ENCODE measurements around the gene MPDZ.

The MPDZ gene

GRCh38 chr9:13141629-13142028 lies 137.9 kb downstream of the MPDZ start:
- Histone ChIP-seq H3K27ac (ENCODE audit: extremely low read depth, low read depth, low read length) (no peak overlapping the region), H3K4me3 (ENCODE audit: low read depth, low read length) (no peak overlapping the region)

GRCh38 chr9:13140843-13141592 lies 138.5 kb downstream of the MPDZ start:
- TF ChIP-seq GFI1B (tag by site-specific recombination; IDR thresholded peaks at IDR 0.05) (no peak), ZBTB6 (tag by site-specific recombination; IDR thresholded peaks at IDR 0.05) (no peak), ZNF423 (tag by site-specific recombination; IDR thresholded peaks at IDR 0.05) (no peak)
- CTCF ChIA-PET = no interaction called here
- H3K9me3 ChIP-seq (ENCODE audit: control insufficient read depth, insufficient read depth, low read depth, low read length) = no peaks in the 10 kb centered on the region
- H3K27ac ChIP-seq (ENCODE audit: extremely low read depth, low read depth, low read length) = no peak overlapping the region
- POLR2A ChIA-PET = no interaction called here
- H3K36me3 ChIP-seq (ENCODE audit: control insufficient read depth in 2 of 2, insufficient read depth in 1 of 2, low read length in 2 of 2) = peaks cover 5 to 23% of the 10 kb centered on the region in 2 experiments; a peak in 2 of 3 replicates
- H3K4me3 ChIP-seq (ENCODE audit: low read depth, low read length) = no peak overlapping the region
- peaks cover 26% of the 10 kb centered on the region for H3K4me1 ChIP-seq (ENCODE audit: control insufficient read depth, insufficient read depth, low read length)

More at GRCh38 chr9:13141629-13142028, 137.9 kb downstream of the MPDZ start:
- Histone ChIP-seq H3K9me3 (ENCODE audit: control insufficient read depth, insufficient read depth, low read depth, low read length) (no peaks in the 10 kb centered on the region), H3K36me3 (ENCODE audit: control insufficient read depth in 2 of 2, insufficient read depth in 1 of 2, low read length in 2 of 2) (peaks cover 0 to 22% of the 10 kb centered on the region in 2 experiments; a peak in 1 of 3 replicates), H3K4me1 (ENCODE audit: control insufficient read depth, insufficient read depth, low read length) (peaks cover 26% of the 10 kb centered on the region)
- ChIA-PET POLR2A (no interaction called here), CTCF (no interaction called here)
- TF ChIP-seq PRDM6 (tag by site-specific recombination; IDR thresholded peaks at IDR 0.05) (0 out of 2 replicates have a peak, but pooled peaks have one; percentile 8), ZNF513 (tag by site-specific recombination; IDR thresholded peaks at IDR 0.05) (no peak), ZFP37 (tag by site-specific recombination; IDR thresholded peaks at IDR 0.05) (no peak), OVOL3 (tag by site-specific recombination; IDR thresholded peaks at IDR 0.05) (no peak), ZNF23 (tag by site-specific recombination; IDR thresholded peaks at IDR 0.05; ENCODE audit: borderline replicate concordance) (no peak)

GRCh38 chr9:13139641-13140171 lies 139.8 kb downstream of the MPDZ start:
- no peak for TF ChIP-seq TRIM28 (IDR thresholded peaks at IDR 0.05; ENCODE audit: borderline replicate concordance, low read length)
- TF ChIP-seq FEZF1 (tag by site-specific recombination; IDR thresholded peaks at IDR 0.05) = peak; percentile 38; the same call in 1 of the 2 replicates
- ChIA-PET CTCF (interaction anchor here (1.3 kb wide), 1 partner anchor 50 kb away, joined by 3 read pairs; no protein-coding TSS in a partner anchor), POLR2A (interaction anchor here (1.1 to 1.2 kb wide), 2 partner anchors 42 to 128 kb away, joined by 3 to 4 read pairs; no protein-coding TSS in a partner anchor)
- Histone ChIP-seq H3K9me3 (ENCODE audit: control insufficient read depth, insufficient read depth, low read depth, low read length) (no peaks in the 10 kb centered on the region), H3K4me1 (ENCODE audit: control insufficient read depth, insufficient read depth, low read length) (peaks cover 26% of the 10 kb centered on the region), H3K4me3 (ENCODE audit: low read depth, low read length) (peak overlapping the region; percentile 9), H3K36me3 (ENCODE audit: control insufficient read depth in 2 of 2, insufficient read depth in 1 of 2, low read length in 2 of 2) (peaks cover 5 to 36% of the 10 kb centered on the region in 2 experiments; a peak in 2 of 3 replicates), H3K27ac (ENCODE audit: extremely low read depth, low read depth, low read length) (no peak overlapping the region)

- Histone ChIP-seq H3K4me3 (ENCODE audit: low read depth, low read length) (no peak overlapping the region), H3K36me3 (ENCODE audit: control insufficient read depth in 2 of 2, insufficient read depth in 1 of 2, low read length in 2 of 2) (peaks cover 5 to 49% of the 10 kb centered on the region in 2 experiments; a peak in 2 of 3 replicates), H3K9me3 (ENCODE audit: control insufficient read depth, insufficient read depth, low read depth, low read length) (no peaks in the 10 kb centered on the region), H3K4me1 (ENCODE audit: control insufficient read depth, insufficient read depth, low read length) (peaks cover 17% of the 10 kb centered on the region), H3K27ac (ENCODE audit: extremely low read depth, low read depth, low read length) (no peak overlapping the region)
- POLR2A ChIA-PET = no interaction called here
- CTCF ChIA-PET = interaction anchor here (0.6 kb wide), 1 partner anchor 46 kb away, joined by 4 read pairs; no protein-coding TSS in a partner anchor
- TF ChIP-seq ZNF133 (tag by site-specific recombination; IDR thresholded peaks at IDR 0.05) = no peak
- TF ChIP-seq ZNF510 (tag by site-specific recombination; IDR thresholded peaks at IDR 0.05; ENCODE audit: insufficient replicate concordance) = no peak
- no peak for TF ChIP-seq SALL2 (tag by site-specific recombination; IDR thresholded peaks at IDR 0.05; ENCODE audit: borderline replicate concordance)
- TF ChIP-seq ZNF23 (tag by site-specific recombination; IDR thresholded peaks at IDR 0.05; ENCODE audit: borderline replicate concordance) = no peak
- TF ChIP-seq ZNF184 (tag by site-specific recombination; IDR thresholded peaks at IDR 0.05) = no peak
- no peak for TF ChIP-seq INSM2 (tag by site-specific recombination; IDR thresholded peaks at IDR 0.05)
- TF ChIP-seq MEIS1 (CRISPR knock-in tag; IDR thresholded peaks at IDR 0.05; ENCODE audit: borderline replicate concordance) = no peak
- TF ChIP-seq KLF9 (tag by site-specific recombination; IDR thresholded peaks at IDR 0.05; ENCODE audit: low read depth) = no peak
- TF ChIP-seq ZNF555 (tag by site-specific recombination; conservative IDR thresholded peaks at IDR 0.05) = no peak
- TF ChIP-seq ZNF785 (tag by site-specific recombination; IDR thresholded peaks at IDR 0.05) = no peak
- TF ChIP-seq ZNF10 (tag by site-specific recombination; IDR thresholded peaks at IDR 0.05) = no peak
- TF ChIP-seq ZNF350 (tag by site-specific recombination; IDR thresholded peaks at IDR 0.05) = no peak
Observed at GRCh38 chr9:13137426-13137825, 142.1 kb downstream of the MPDZ start.
